Spinal cord (tissue), 10 donors: ENCODE data around the gene MORN5. TPM values are rescaled to one million over a fixed set of nuclear protein-coding genes. Genes with fewer than 3 reads are reported as not detected.

ENCODE experiments used
- DNase-seq, 6 donors: peaks; one replicate each; pipeline versions ENCODE4 v3.0.0 to v3.0.0-alpha.2; 2013 to 2015; ENCODE audit warnings: low spot score in 6 of 6, low read depth in 4 of 6
- H3K27ac ChIP-seq: one replicate; pipeline ENCODE4 v1.5.1; 2013; ENCODE audit warnings: low read depth, low read length, control low read depth
- H3K27me3 ChIP-seq: one replicate; pipeline ENCODE4 v1.6.1; 2013; ENCODE audit warnings: low read length; ENCODE audit not compliant: control insufficient read depth, insufficient read depth
- H3K36me3 ChIP-seq: one replicate; pipeline ENCODE4 v1.6.1; 2013; ENCODE audit warnings: low read length; ENCODE audit not compliant: control insufficient read depth, insufficient read depth
- H3K4me1 ChIP-seq: one replicate; pipeline ENCODE4 v1.6.1; 2013; ENCODE audit warnings: low read length; ENCODE audit not compliant: control insufficient read depth, insufficient read depth
- H3K4me3 ChIP-seq: one replicate; pipeline ENCODE4 v1.5.1; 2013; ENCODE audit warnings: low read depth, low read length, control low read depth
- H3K9me3 ChIP-seq: one replicate; pipeline ENCODE4 v1.6.1; 2013; ENCODE audit warnings: low read length; ENCODE audit not compliant: control insufficient read depth, insufficient read depth
- WGBS: methylation state at CpG from one replicate; pipeline ENCODE4 v1.1.5; 2013; ENCODE audit warnings: missing lambda C conversion rate; ENCODE audit not compliant: insufficient coverage; 5-methylcytosine and 5-hydroxymethylcytosine counted together
- long read RNA-seq, 4 donors: transcript quantifications; one replicate each; lab custom pipeline, GENCODE V29; 2026
- polyA plus RNA-seq, 2 donors: library from polyadenylated mRNA; unstranded; fragments of 120-200 nt; gene quantifications; one replicate each; pipeline ENCODE4 v1.2.1, GENCODE V29; 2013; ENCODE audit not compliant: insufficient read length in 2 of 2
- total RNA-seq, 2 donors: library from RNA; depleted of rRNA in 1 of 2; stranded (reverse); fragments of 120-200 nt in 1 of 2; fragments of >200 nt in 1 of 2; gene quantifications; one replicate each; pipeline versions ENCODE4 v1.2.3 to v1.2.4, GENCODE V29; 2013 to 2014
- donor health status: healthy.

Gene MORN5
- total RNA-seq (10 to 100 TPM in 1 of 2 donors, 1 to 10 TPM in 1; 5.8 to 18.7 TPM), polyA plus RNA-seq (1 to 10 TPM; 7.5 to 7.9 TPM)
- long read RNA-seq, donor 1, partial matches to known transcripts = 0 of 2 reads
- long read RNA-seq, donor 1, other reads (novel, unspliced or antisense) = 0 of 2 reads
- long read RNA-seq, donor 2, partial matches to known transcripts = 0 of 3 reads
- long read RNA-seq, donor 2, other reads (novel, unspliced or antisense) = 0 of 3 reads
- long read RNA-seq, donor 3, partial matches to known transcripts = 0 of 1 reads
- long read RNA-seq, donor 3, other reads (novel, unspliced or antisense) = 0 of 1 reads
- long read RNA-seq, donor 4, partial matches to known transcripts = 0 of 5 reads
- long read RNA-seq, donor 4, other reads (novel, unspliced or antisense) = 0 of 5 reads

GRCh38 chr9:122159026-122159924 is at the start of gene MORN5, which contains the start of gene NDUFA8:
TSS of gene MORN5 (plus strand) at chr9:122159908. CDS start at chr9:122159973, 65 bp downstream.
TSS of gene NDUFA8 (minus strand) at chr9:122159779. CDS start at chr9:122159677, 102 bp downstream.
- 0% methylated on average over 46 of the region's 56 CpGs for WGBS
- Histone ChIP-seq H3K36me3 (no peaks in the 10 kb centered on the region), H3K27ac (peak within 1 kb of the TSS; percentile 78), H3K9me3 (no peaks in the 10 kb centered on the region), H3K27me3 (no peaks in the 10 kb centered on the region), H3K4me1 (peaks cover 7% of the 10 kb centered on the region), H3K4me3 (peak within 1 kb of the TSS; percentile 90)
- DNase-seq = peak; percentile 90 to 99 (median 94)

- H3K27ac ChIP-seq = no peak overlapping the region
- no peak for DNase-seq
- H3K36me3 ChIP-seq = no peaks in the 10 kb centered on the region
- no peaks in the 10 kb centered on the region for H3K9me3 ChIP-seq
- no peak overlapping the region for H3K4me3 ChIP-seq
- no peaks in the 10 kb centered on the region for H3K27me3 ChIP-seq
- 84% methylated on average over 7 of the region's 7 CpGs for WGBS
- H3K4me1 ChIP-seq = peaks cover 8% of the 10 kb centered on the region
These were observed 49.4 kb upstream of the MORN5 start for GRCh38 chr9:122110100-122110833.

- DNase-seq = no peak
- H3K27ac ChIP-seq = no peak overlapping the region
- no peak overlapping the region for H3K4me3 ChIP-seq
- WGBS = 87% methylated on average over 8 of the region's 9 CpGs
- no peaks in the 10 kb centered on the region for H3K9me3 ChIP-seq
- H3K4me1 ChIP-seq = peaks cover 8% of the 10 kb centered on the region
- H3K36me3 ChIP-seq = no peaks in the 10 kb centered on the region
- no peaks in the 10 kb centered on the region for H3K27me3 ChIP-seq
These were observed 48.2 kb upstream of the MORN5 start for GRCh38 chr9:122111413-122112085.

- no peak for DNase-seq
These were observed 47.5 kb upstream of the MORN5 start for GRCh38 chr9:122112238-122112637.

GRCh38 chr9:122113574-122113973 is 46.1 kb upstream of the MORN5 start:
- peak in 1 of 6 donors; percentile 42 for DNase-seq

More at GRCh38 chr9:122112238-122112637, 47.5 kb upstream of the MORN5 start:
- Histone ChIP-seq H3K9me3 (no peaks in the 10 kb centered on the region), H3K27me3 (no peaks in the 10 kb centered on the region), H3K4me3 (no peak overlapping the region), H3K27ac (no peak overlapping the region), H3K4me1 (peaks cover 8% of the 10 kb centered on the region), H3K36me3 (no peaks in the 10 kb centered on the region)
- WGBS = 79% methylated on average over 5 of the region's 6 CpGs

GRCh38 chr9:122115176-122116035 is 44.3 kb upstream of the MORN5 start:
- H3K27me3 ChIP-seq = no peaks in the 10 kb centered on the region
- WGBS = 74% methylated on average over 12 of the region's 12 CpGs
- no peak for DNase-seq
- no peaks in the 10 kb centered on the region for H3K36me3 ChIP-seq
- H3K9me3 ChIP-seq = no peaks in the 10 kb centered on the region
- no peak overlapping the region for H3K4me3 ChIP-seq
- peaks cover 4% of the 10 kb centered on the region for H3K4me1 ChIP-seq
- no peak overlapping the region for H3K27ac ChIP-seq

More at GRCh38 chr9:122113574-122113973, 46.1 kb upstream of the MORN5 start:
- no peak overlapping the region for H3K4me3 ChIP-seq
- no peaks in the 10 kb centered on the region for H3K9me3 ChIP-seq
- peaks cover 4% of the 10 kb centered on the region for H3K4me1 ChIP-seq
- no peaks in the 10 kb centered on the region for H3K36me3 ChIP-seq
- no peaks in the 10 kb centered on the region for H3K27me3 ChIP-seq
- no CpG with 5 or more reads among the region's 5 CpGs for WGBS
- H3K27ac ChIP-seq = no peak overlapping the region

GRCh38 chr9:122116040-122116439 is 43.7 kb upstream of the MORN5 start:
- Histone ChIP-seq H3K27me3 (no peaks in the 10 kb centered on the region), H3K4me3 (no peak overlapping the region), H3K36me3 (no peaks in the 10 kb centered on the region), H3K4me1 (peaks cover 4% of the 10 kb centered on the region), H3K9me3 (no peaks in the 10 kb centered on the region), H3K27ac (no peak overlapping the region)
- DNase-seq = no peak
- WGBS = 40% methylated on average over 3 of the region's 4 CpGs

- Histone ChIP-seq H3K9me3 (no peaks in the 10 kb centered on the region), H3K36me3 (no peaks in the 10 kb centered on the region), H3K4me1 (peaks cover 4% of the 10 kb centered on the region), H3K27ac (no peak overlapping the region), H3K27me3 (no peaks in the 10 kb centered on the region), H3K4me3 (no peak overlapping the region)
- 72% methylated on average over 8 of the region's 10 CpGs for WGBS
- DNase-seq = no peak
These were observed 43.1 kb upstream of the MORN5 start for GRCh38 chr9:122116448-122117173.
